HG03439 (cell line): ENCODE measurements around the gene MTURN.

Experiments used
- ATAC-seq: cut with Tn5 transposase; IDR thresholded peaks from one replicate; pipeline ENCODE4 v1.9.1; 2021; ENCODE audit warnings: mild to moderate bottlenecking, moderate library complexity; ENCODE audit not compliant: unreplicated experiment

Gene MTURN

GRCh38 chr7:30201921-30202320 lies 67.1 kb downstream of the MTURN start:
- ATAC-seq: no peak

- no peak for ATAC-seq
These were observed 67.9 kb downstream of the MTURN start for GRCh38 chr7:30202671-30203070.

GRCh38 chr7:30206491-30206890 lies 71.7 kb downstream of the MTURN start:
- ATAC-seq: no peak

- no peak for ATAC-seq
These were observed 72.2 kb downstream of the MTURN start for GRCh38 chr7:30206942-30207341.

- no peak for ATAC-seq
These were observed 72.6 kb downstream of the MTURN start for GRCh38 chr7:30207376-30207775.

- ATAC-seq: no peak
These were observed 75.2 kb downstream of the MTURN start for GRCh38 chr7:30209951-30210350.
